ENCODE data around the gene DYNC1LI2. TPM values are rescaled to one million over a fixed set of nuclear protein-coding genes. Genes with fewer than 3 reads are reported as not detected.

The DYNC1LI2 gene
- total RNA-seq, 1 donor from 2014 or later: 179 TPM

DNA sequence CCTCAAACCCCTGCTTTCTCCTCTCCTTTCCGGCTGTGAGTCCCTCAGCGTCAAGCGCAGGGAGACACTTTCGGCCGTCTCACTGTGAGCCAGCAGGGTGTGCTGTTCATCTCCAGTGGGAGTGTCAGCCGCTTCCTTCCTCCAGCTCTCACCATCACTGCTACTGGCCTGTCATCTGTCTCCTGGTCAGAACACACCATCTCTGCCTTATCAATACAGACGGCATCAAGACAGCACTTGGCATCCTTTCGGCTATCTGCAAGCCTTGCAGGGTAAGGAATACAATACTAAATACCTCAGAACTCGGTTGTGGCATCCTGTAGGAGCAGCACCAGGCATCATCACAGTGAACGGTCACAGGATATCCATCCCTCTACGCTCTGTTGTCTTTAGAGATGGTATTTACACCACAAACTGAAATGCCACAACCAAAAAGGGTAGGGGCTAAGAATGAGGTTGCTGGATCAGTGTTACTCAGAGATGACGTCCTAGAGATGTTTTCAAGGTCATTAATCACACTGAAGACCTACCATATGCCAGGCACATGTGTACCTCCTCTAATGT is 34.2 kb downstream of the DYNC1LI2 start:
- H3K27ac Mint-ChIP-seq: no peak overlapping the region
- peaks cover 5% of the 10 kb centered on the region for H3K9me3 Mint-ChIP-seq (ENCODE audit: low read depth)
- TF ChIP-seq, protein P1, sequence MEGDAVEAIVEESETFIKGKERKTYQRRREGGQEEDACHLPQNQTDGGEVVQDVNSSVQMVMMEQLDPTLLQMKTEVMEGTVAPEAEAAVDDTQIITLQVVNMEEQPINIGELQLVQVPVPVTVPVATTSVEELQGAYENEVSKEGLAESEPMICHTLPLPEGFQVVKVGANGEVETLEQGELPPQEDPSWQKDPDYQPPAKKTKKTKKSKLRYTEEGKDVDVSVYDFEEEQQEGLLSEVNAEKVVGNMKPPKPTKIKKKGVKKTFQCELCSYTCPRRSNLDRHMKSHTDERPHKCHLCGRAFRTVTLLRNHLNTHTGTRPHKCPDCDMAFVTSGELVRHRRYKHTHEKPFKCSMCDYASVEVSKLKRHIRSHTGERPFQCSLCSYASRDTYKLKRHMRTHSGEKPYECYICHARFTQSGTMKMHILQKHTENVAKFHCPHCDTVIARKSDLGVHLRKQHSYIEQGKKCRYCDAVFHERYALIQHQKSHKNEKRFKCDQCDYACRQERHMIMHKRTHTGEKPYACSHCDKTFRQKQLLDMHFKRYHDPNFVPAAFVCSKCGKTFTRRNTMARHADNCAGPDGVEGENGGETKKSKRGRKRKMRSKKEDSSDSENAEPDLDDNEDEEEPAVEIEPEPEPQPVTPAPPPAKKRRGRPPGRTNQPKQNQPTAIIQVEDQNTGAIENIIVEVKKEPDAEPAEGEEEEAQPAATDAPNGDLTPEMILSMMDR (IDR thresholded peaks at IDR 0.05; ENCODE audit: unreplicated experiment): peak; percentile 54
- peaks cover 10% of the 10 kb centered on the region for H3K36me3 Mint-ChIP-seq (ENCODE audit: insufficient read depth)
- H3K4me3 Mint-ChIP-seq (ENCODE audit: low read depth): no peak overlapping the region
- DNase-seq (ENCODE audit: low spot score, unreplicated experiment): no peak
- peaks cover 4% of the 10 kb centered on the region for H3K4me1 Mint-ChIP-seq (ENCODE audit: low read depth)
- no peaks in the 10 kb centered on the region for H3K27me3 Mint-ChIP-seq

DNA sequence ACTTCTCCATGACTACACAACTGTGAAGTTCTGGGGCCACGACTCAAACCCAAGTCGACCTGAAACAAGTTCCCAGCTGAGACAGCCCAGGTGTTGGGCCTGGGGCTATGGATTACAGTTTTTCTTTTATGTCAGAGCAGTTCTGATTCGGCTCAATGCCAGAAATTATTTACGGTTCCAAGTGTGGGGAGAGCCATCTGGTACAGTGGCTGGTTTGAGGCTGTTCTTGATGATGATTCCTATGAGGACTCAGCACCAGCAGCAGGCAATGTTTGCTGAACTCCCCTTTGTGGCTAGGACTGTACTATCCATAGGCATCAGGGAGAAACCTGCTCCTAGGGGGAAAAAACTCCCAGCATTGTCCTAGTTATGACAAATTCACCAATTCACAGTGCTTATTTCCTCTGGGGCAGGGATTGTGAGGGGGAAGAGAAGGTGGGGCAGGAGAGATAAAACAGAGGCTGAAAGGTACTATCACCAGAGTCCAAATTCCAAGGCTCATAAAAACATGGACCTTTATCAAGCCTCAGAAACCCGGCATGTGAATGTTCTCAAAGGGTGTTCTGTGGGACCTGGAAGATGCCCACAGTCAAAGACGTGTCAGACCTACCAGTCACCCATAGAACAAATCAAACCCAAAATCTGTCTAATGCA is 36.6 kb downstream of the DYNC1LI2 start:
- H3K27ac Mint-ChIP-seq: peak overlapping the region; percentile 76
- peaks cover 4% of the 10 kb centered on the region for H3K4me1 Mint-ChIP-seq (ENCODE audit: low read depth)
- peaks cover 5% of the 10 kb centered on the region for H3K9me3 Mint-ChIP-seq (ENCODE audit: low read depth)
- no peak overlapping the region for H3K4me3 Mint-ChIP-seq (ENCODE audit: low read depth)
- peaks cover 4% of the 10 kb centered on the region for H3K36me3 Mint-ChIP-seq (ENCODE audit: insufficient read depth)
- H3K27me3 Mint-ChIP-seq: no peaks in the 10 kb centered on the region
- TF ChIP-seq, protein P1 (IDR thresholded peaks at IDR 0.05; ENCODE audit: unreplicated experiment): no peak
- no peak for DNase-seq (ENCODE audit: low spot score, unreplicated experiment)

DNA sequence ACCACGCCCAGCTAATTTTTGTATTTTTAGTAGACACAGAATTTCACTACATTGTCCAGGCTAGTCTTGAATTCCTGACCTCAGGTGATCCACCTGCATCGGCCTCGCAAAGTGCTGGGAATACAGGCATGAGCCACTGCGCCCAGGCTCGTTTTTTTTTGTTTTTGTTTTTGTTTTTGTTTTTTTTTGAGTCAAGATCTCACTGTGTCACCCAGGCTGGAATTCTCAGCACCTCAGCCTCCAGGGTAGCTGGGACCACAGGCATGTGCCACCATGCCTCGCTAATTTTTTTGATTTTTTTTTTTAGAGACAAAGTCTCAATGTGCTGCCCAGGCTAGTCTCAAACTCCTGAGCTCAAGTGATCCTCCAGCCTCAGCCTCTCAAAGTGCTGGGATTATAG is 37.3 kb downstream of the DYNC1LI2 start:
- H3K27ac Mint-ChIP-seq: no peak overlapping the region

DNA sequence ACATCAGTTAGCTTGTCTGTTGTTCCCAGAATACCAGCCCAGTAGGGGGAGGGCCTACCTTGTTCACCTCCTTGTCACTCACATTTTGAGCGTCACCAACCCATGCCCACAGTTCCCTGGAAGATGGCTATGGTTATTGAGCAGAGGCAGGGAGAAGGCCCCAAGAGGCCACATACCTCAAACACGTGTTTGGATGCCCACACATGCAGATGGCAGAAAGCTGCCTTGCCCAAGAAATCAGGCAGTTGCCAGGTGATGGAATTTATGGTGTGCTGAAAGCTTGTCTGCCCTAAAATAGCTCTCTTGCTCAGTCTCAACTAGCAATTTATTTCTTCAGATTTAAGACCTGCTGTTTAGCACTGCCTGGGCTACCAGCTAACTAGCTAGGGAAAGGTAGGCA is 38.3 kb downstream of the DYNC1LI2 start:
- TF ChIP-seq, protein P1 (IDR thresholded peaks at IDR 0.05; ENCODE audit: unreplicated experiment): no peak
- peaks cover 4% of the 10 kb centered on the region for H3K27me3 Mint-ChIP-seq
- peaks cover 5% of the 10 kb centered on the region for H3K9me3 Mint-ChIP-seq (ENCODE audit: low read depth)
- peaks cover 4% of the 10 kb centered on the region for H3K4me1 Mint-ChIP-seq (ENCODE audit: low read depth)
- H3K36me3 Mint-ChIP-seq (ENCODE audit: insufficient read depth): peaks cover 3% of the 10 kb centered on the region
- no peak overlapping the region for H3K27ac Mint-ChIP-seq
- H3K4me3 Mint-ChIP-seq (ENCODE audit: low read depth): no peak overlapping the region
- DNase-seq (ENCODE audit: low spot score, unreplicated experiment): no peak

More for the DNA sequence above, 37.3 kb downstream of the DYNC1LI2 start:
- Mint-ChIP-seq H3K4me3 (ENCODE audit: low read depth) (no peak overlapping the region), H3K36me3 (ENCODE audit: insufficient read depth) (peaks cover 3% of the 10 kb centered on the region), H3K9me3 (ENCODE audit: low read depth) (peaks cover 5% of the 10 kb centered on the region), H3K4me1 (ENCODE audit: low read depth) (peaks cover 4% of the 10 kb centered on the region), H3K27me3 (no peaks in the 10 kb centered on the region)
- DNase-seq (ENCODE audit: low spot score, unreplicated experiment): no peak
- TF ChIP-seq, protein P1 (IDR thresholded peaks at IDR 0.05; ENCODE audit: unreplicated experiment): no peak

DNA sequence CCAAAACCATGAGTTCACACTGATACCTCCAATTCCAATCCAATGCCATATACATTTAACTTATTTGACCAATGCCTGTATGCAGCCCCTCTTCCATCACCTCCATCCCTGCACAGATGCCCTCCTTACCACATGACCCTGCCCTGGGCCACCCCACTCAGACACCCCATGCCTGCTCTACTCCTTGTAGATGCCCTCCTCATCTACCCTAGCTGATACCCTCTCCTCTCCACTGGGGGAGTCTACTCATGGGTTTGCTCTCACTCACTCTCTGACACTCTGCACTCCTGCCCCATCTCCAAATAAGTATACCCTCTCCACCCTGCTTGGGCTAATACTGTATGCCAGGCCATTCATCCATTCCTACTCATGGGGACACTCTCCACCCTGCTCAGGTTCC is 38.9 kb downstream of the DYNC1LI2 start:
- Mint-ChIP-seq H3K27me3 (peaks cover 6% of the 10 kb centered on the region), H3K4me1 (ENCODE audit: low read depth) (peaks cover 4% of the 10 kb centered on the region), H3K27ac (peak overlapping the region; percentile 83), H3K36me3 (ENCODE audit: insufficient read depth) (peaks cover 3% of the 10 kb centered on the region), H3K4me3 (ENCODE audit: low read depth) (no peak overlapping the region), H3K9me3 (ENCODE audit: low read depth) (peaks cover 5% of the 10 kb centered on the region)
- TF ChIP-seq, protein P1 (IDR thresholded peaks at IDR 0.05; ENCODE audit: unreplicated experiment): no peak
- no peak for DNase-seq (ENCODE audit: low spot score, unreplicated experiment)
